HepG2 (cell line): ENCODE data around the gene CTDSP1. TPM values are rescaled to one million over a fixed set of nuclear protein-coding genes. Genes with fewer than 3 reads are reported as not detected.
A peak's percentile ranks its signal among the peaks of the same experiment; 100 is the strongest.

Experiments
- CAMTA2 ChIP-seq: sonication (generic); formaldehyde crosslinking; IDR thresholded peaks from 2 replicates; pipeline ENCODE4 v1.4.0; 2020; ENCODE audit warnings: mild to moderate bottlenecking, missing genetic modification reagents, borderline replicate concordance
- DR1 ChIP-seq: sonication (generic); formaldehyde crosslinking; IDR thresholded peaks from 2 replicates; pipeline ENCODE4 v1.8.0; 2021; ENCODE audit warnings: mild to moderate bottlenecking, missing genetic modification reagents, inconsistent platforms
- FOXA3 ChIP-seq: IDR thresholded peaks from 2 replicates; pipeline ENCODE4 v1.6.1; 2016; ENCODE audit warnings: missing genetic modification reagents, missing compliant biosample characterization
- HNRNPH1 ChIP-seq: fragments of 200-400 bp; formaldehyde crosslinking; optimal IDR thresholded peaks from 2 replicates; pipeline ENCODE3; 2017; ENCODE audit warnings: mild to moderate bottlenecking, low read depth, low read length
- JUNB ChIP-seq: sonication (generic); formaldehyde crosslinking; IDR thresholded peaks from 2 replicates; pipeline ENCODE4 v1.8.0; 2022; ENCODE audit warnings: missing genetic modification reagents, mild to moderate bottlenecking, borderline replicate concordance
- MYC ChIP-seq: sonication (generic); formaldehyde crosslinking; IDR thresholded peaks from 2 replicates; pipeline ENCODE4 v1.9.0; 2021; ENCODE audit warnings: missing genetic modification reagents, borderline replicate concordance
- NFKB2 ChIP-seq: sonication (generic); formaldehyde crosslinking; IDR thresholded peaks from 2 replicates; pipeline ENCODE4 v1.4.0; 2020; ENCODE audit warnings: missing genetic modification reagents, borderline replicate concordance
- PHB2 ChIP-seq: fragments of 450-650 bp; IDR thresholded peaks from 2 replicates; pipeline ENCODE4 v1.6.1; 2018; ENCODE audit not compliant: partially characterized antibody
- PHF8 ChIP-seq: sonication (generic); formaldehyde crosslinking; IDR thresholded peaks from 2 replicates; pipeline ENCODE4 v1.5.0; 2020; ENCODE audit warnings: missing genetic modification reagents
- SIN3A ChIP-seq: IDR thresholded peaks from 2 replicates; pipeline ENCODE4 v1.6.1; 2011; ENCODE audit warnings: low read depth, mild to moderate bottlenecking, control low read depth, low read length, borderline replicate concordance
- SIN3B ChIP-seq: fragments of 150-350 bp; IDR thresholded peaks from 2 replicates; pipeline ENCODE4 v1.6.1; 2014; ENCODE audit warnings: low read length
- TBP ChIP-seq: sonication (generic); formaldehyde crosslinking; IDR thresholded peaks from 2 replicates; pipeline ENCODE4 v1.5.0; 2020; ENCODE audit warnings: missing genetic modification reagents
- ZKSCAN5 ChIP-seq: sonication (generic); formaldehyde crosslinking; IDR thresholded peaks from 2 replicates; pipeline ENCODE4 v1.5.1; 2020; ENCODE audit warnings: mild to moderate bottlenecking, missing genetic modification reagents
- ZMYM2 ChIP-seq: sonication (generic); formaldehyde crosslinking; IDR thresholded peaks from 2 replicates; pipeline ENCODE4 v1.8.0; 2022; ENCODE audit warnings: mild to moderate bottlenecking, missing genetic modification reagents
- ZNF335 ChIP-seq: sonication (generic); formaldehyde crosslinking; IDR thresholded peaks from 2 replicates; pipeline ENCODE4 v1.4.0; 2020; ENCODE audit warnings: missing genetic modification reagents
- ZNF382 ChIP-seq: sonication (generic); formaldehyde crosslinking; IDR thresholded peaks from 2 replicates; pipeline ENCODE4 v1.5.0; 2020; ENCODE audit warnings: missing genetic modification reagents, mild to moderate bottlenecking, borderline replicate concordance
- ZNF839 ChIP-seq: sonication (generic); formaldehyde crosslinking; IDR thresholded peaks from 2 replicates; pipeline ENCODE4 v1.4.0; 2020; ENCODE audit warnings: missing genetic modification reagents, mild to moderate bottlenecking, borderline replicate concordance
- polyA plus RNA-seq, 8 experiments: library from polyadenylated mRNA; depleted of rRNA in 3 of 8; stranded (reverse) in 7 of 8; unstranded in 1 of 8; fragments of >200 nt; fragmentation: Illumina TruSeq in 4 of 8; extraction: Trizol in 4 of 8; gene quantifications; 2 replicates each; pipeline versions ENCODE4 v1.2.1 to v1.2.3, GENCODE V29; 2011 to 2016; ENCODE audit warnings: low read depth in 4 of 8, missing spikeins in 1 of 8, mixed read lengths in 1 of 8; ENCODE audit not compliant: insufficient read depth in 1 of 8
- total RNA-seq, 5 experiments: library from RNA; depleted of rRNA; stranded (reverse); fragments of >200 nt; fragmentation: Illumina TruSeq; extraction: Trizol; gene quantifications; 2 replicates each; pipeline ENCODE4 v1.2.3, GENCODE V29; 2016; ENCODE audit warnings: low read depth in 1 of 5
- TF ChIP-seq, protein P1 (sequence below): sonication (generic); formaldehyde crosslinking; IDR thresholded peaks from 2 replicates; pipeline ENCODE4 v1.4.0; 2020; ENCODE audit warnings: missing genetic modification reagents, borderline replicate concordance
- TF ChIP-seq, protein P2 (sequence below): sonication (generic); formaldehyde crosslinking; IDR thresholded peaks from 2 replicates; pipeline ENCODE4 v1.4.0; 2020; ENCODE audit warnings: low read depth, missing genetic modification reagents
- TF ChIP-seq, protein P3 (sequence below): sonication (generic); formaldehyde crosslinking; IDR thresholded peaks from 2 replicates; pipeline ENCODE4 v1.5.0; 2020; ENCODE audit warnings: mild to moderate bottlenecking, missing genetic modification reagents
- TF ChIP-seq, protein P4 (sequence below): sonication (generic); formaldehyde crosslinking; IDR thresholded peaks from 2 replicates; pipeline ENCODE4 v1.5.0; 2020; ENCODE audit warnings: mild to moderate bottlenecking, missing genetic modification reagents

CTDSP1 gene
- total and polyA plus RNA-seq, 2 of the 13 experiments (the other 11 are each of a cell fraction or from before 2014, with no cell fraction given): 91.0 to 268 TPM

DNA sequence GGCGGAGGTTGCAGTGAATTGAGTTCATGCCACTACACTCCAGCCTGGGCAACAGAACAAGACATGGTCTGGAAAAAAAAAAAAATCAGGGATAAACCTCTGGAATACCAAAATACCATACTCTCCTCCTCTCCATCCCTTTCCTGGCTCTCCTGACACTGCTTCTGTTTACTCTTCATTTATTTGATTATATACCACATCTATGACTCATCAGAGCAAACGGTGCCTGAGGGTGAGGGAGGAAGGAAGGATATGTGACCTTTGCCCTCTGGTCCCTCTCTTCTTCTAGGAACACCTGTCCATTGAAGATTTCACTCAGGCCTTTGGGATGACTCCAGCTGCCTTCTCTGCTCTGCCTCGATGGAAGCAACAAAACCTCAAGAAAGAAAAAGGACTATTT lies 49.3 kb downstream of the CTDSP1 start (continued):
- TF ChIP-seq ZKSCAN5 (CRISPR knock-in tag) (no peak), ZMYM2 (CRISPR knock-in tag) (no peak), FOXA3 (peak; percentile 90), ZNF382 (no peak), SIN3A (no peak), HNRNPH1 (no peak), ZNF335 (CRISPR knock-in tag) (no peak), MYC (CRISPR knock-in tag) (no peak), TBP (CRISPR knock-in tag) (no peak), PHB2 (no peak), SIN3B (no peak), NFKB2 (CRISPR knock-in tag) (no peak), JUNB (CRISPR knock-in tag) (peak; percentile 95; the same call in 1 of the 2 replicates), CAMTA2 (CRISPR knock-in tag) (no peak), ZNF839 (CRISPR knock-in tag) (no peak), PHF8 (CRISPR knock-in tag) (no peak), DR1 (CRISPR knock-in tag) (no peak)
- TF ChIP-seq, protein P1, sequence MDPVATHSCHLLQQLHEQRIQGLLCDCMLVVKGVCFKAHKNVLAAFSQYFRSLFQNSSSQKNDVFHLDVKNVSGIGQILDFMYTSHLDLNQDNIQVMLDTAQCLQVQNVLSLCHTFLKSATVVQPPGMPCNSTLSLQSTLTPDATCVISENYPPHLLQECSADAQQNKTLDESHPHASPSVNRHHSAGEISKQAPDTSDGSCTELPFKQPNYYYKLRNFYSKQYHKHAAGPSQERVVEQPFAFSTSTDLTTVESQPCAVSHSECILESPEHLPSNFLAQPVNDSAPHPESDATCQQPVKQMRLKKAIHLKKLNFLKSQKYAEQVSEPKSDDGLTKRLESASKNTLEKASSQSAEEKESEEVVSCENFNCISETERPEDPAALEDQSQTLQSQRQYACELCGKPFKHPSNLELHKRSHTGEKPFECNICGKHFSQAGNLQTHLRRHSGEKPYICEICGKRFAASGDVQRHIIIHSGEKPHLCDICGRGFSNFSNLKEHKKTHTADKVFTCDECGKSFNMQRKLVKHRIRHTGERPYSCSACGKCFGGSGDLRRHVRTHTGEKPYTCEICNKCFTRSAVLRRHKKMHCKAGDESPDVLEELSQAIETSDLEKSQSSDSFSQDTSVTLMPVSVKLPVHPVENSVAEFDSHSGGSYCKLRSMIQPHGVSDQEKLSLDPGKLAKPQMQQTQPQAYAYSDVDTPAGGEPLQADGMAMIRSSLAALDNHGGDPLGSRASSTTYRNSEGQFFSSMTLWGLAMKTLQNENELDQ (CRISPR knock-in tag): no peak
- TF ChIP-seq, protein P2, sequence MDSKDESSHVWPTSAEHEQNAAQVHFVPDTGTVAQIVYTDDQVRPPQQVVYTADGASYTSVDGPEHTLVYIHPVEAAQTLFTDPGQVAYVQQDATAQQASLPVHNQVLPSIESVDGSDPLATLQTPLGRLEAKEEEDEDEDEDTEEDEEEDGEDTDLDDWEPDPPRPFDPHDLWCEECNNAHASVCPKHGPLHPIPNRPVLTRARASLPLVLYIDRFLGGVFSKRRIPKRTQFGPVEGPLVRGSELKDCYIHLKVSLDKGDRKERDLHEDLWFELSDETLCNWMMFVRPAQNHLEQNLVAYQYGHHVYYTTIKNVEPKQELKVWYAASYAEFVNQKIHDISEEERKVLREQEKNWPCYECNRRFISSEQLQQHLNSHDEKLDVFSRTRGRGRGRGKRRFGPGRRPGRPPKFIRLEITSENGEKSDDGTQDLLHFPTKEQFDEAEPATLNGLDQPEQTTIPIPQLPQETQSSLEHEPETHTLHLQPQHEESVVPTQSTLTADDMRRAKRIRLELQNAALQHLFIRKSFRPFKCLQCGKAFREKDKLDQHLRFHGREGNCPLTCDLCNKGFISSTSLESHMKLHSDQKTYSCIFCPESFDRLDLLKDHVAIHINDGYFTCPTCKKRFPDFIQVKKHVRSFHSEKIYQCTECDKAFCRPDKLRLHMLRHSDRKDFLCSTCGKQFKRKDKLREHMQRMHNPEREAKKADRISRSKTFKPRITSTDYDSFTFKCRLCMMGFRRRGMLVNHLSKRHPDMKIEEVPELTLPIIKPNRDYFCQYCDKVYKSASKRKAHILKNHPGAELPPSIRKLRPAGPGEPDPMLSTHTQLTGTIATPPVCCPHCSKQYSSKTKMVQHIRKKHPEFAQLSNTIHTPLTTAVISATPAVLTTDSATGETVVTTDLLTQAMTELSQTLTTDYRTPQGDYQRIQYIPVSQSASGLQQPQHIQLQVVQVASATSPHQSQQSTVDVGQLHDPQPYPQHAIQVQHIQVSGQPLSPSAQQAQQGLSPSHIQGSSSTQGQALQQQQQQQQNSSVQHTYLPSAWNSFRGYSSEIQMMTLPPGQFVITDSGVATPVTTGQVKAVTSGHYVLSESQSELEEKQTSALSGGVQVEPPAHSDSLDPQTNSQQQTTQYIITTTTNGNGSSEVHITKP (CRISPR knock-in tag): no peak
- TF ChIP-seq, protein P3, sequence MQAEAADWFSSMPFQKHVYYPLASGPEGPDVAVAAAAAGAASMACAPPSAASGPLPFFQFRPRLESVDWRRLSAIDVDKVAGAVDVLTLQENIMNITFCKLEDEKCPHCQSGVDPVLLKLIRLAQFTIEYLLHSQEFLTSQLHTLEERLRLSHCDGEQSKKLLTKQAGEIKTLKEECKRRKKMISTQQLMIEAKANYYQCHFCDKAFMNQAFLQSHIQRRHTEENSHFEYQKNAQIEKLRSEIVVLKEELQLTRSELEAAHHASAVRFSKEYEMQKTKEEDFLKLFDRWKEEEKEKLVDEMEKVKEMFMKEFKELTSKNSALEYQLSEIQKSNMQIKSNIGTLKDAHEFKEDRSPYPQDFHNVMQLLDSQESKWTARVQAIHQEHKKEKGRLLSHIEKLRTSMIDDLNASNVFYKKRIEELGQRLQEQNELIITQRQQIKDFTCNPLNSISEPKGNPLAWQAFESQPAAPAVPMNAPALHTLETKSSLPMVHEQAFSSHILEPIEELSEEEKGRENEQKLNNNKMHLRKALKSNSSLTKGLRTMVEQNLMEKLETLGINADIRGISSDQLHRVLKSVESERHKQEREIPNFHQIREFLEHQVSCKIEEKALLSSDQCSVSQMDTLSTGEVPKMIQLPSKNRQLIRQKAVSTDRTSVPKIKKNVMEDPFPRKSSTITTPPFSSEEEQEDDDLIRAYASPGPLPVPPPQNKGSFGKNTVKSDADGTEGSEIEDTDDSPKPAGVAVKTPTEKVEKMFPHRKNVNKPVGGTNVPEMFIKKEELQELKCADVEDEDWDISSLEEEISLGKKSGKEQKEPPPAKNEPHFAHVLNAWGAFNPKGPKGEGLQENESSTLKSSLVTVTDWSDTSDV (CRISPR knock-in tag): no peak
- TF ChIP-seq, protein P4, sequence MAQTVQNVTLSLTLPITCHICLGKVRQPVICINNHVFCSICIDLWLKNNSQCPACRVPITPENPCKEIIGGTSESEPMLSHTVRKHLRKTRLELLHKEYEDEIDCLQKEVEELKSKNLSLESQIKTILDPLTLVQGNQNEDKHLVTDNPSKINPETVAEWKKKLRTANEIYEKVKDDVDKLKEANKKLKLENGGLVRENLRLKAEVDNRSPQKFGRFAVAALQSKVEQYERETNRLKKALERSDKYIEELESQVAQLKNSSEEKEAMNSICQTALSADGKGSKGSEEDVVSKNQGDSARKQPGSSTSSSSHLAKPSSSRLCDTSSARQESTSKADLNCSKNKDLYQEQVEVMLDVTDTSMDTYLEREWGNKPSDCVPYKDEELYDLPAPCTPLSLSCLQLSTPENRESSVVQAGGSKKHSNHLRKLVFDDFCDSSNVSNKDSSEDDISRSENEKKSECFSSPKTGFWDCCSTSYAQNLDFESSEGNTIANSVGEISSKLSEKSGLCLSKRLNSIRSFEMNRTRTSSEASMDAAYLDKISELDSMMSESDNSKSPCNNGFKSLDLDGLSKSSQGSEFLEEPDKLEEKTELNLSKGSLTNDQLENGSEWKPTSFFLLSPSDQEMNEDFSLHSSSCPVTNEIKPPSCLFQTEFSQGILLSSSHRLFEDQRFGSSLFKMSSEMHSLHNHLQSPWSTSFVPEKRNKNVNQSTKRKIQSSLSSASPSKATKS (CRISPR knock-in tag): no peak
